ENCODE data around the gene GCH1.

GRCh38 chr14:54829486-54830224, 73.0 kb downstream of the GCH1 start:
- no peak for TF ChIP-seq POLR2A (IDR thresholded peaks at IDR 0.05; ENCODE audit: low read depth, low read length)
- TF ChIP-seq POLR2AphosphoS5 (IDR thresholded peaks at IDR 0.05; ENCODE audit: low read depth, low read length): no peak
- TF ChIP-seq TAF1 (IDR thresholded peaks at IDR 0.05; ENCODE audit: borderline replicate concordance, low read depth, low read length): no peak
